22Rv1 (cell line): ENCODE results near the gene PTPN13.

Experiments
- H3K27ac ChIP-seq: fragments of 450-650 bp; 2 replicates; pipeline ENCODE4 v1.5.1; 2017
- CTCF ChIP-seq: fragments of 450-650 bp; IDR thresholded peaks from 2 replicates; pipeline ENCODE4 v1.5.1; 2017; ENCODE audit warnings: mild to moderate bottlenecking
- ZFX ChIP-seq: fragments of 450-650 bp; IDR thresholded peaks from 2 replicates; pipeline ENCODE4 v1.6.1; 2017; ENCODE audit warnings: antibody characterized with exemption, borderline replicate concordance

The PTPN13 gene

GRCh38 chr4:86837691-86838503, 243.8 kb downstream of the PTPN13 start:
- no peak overlapping the region for H3K27ac ChIP-seq
- TF ChIP-seq CTCF (no peak), ZFX (no peak)

GRCh38 chr4:86840858-86841257, 246.7 kb downstream of the PTPN13 start:
- H3K27ac ChIP-seq, result no peak overlapping the region
- TF ChIP-seq ZFX (no peak), CTCF (no peak)

- TF ChIP-seq CTCF (no peak), ZFX (no peak)
- no peak overlapping the region for H3K27ac ChIP-seq
Observed at GRCh38 chr4:86841309-86841708, 247.2 kb downstream of the PTPN13 start.

- H3K27ac ChIP-seq, result no peak overlapping the region
- TF ChIP-seq CTCF (no peak), ZFX (no peak)
Observed at GRCh38 chr4:86845593-86845992, 251.5 kb downstream of the PTPN13 start.

GRCh38 chr4:86846921-86847320, 252.8 kb downstream of the PTPN13 start:
- TF ChIP-seq CTCF, result no peak
- no peak for TF ChIP-seq ZFX
- no peak overlapping the region for H3K27ac ChIP-seq

- TF ChIP-seq CTCF (no peak), ZFX (no peak)
- no peak overlapping the region for H3K27ac ChIP-seq
Observed at GRCh38 chr4:86847571-86847970, 253.5 kb downstream of the PTPN13 start.

- no peak overlapping the region for H3K27ac ChIP-seq
- TF ChIP-seq CTCF, result no peak
- TF ChIP-seq ZFX, result no peak
Observed at GRCh38 chr4:86848136-86848535, 254.0 kb downstream of the PTPN13 start.
